H54 (cell line): ENCODE measurements around the gene MICAL2.

Source experiments
- DNase-seq: peaks from one replicate; pipeline ENCODE4 v3.0.0; 2011; ENCODE audit warnings: low spot score, mixed read lengths; ENCODE audit not compliant: insufficient read length
- FAIRE-seq: peaks from 3 replicates; lab custom pipeline; 2011; peaks lifted over from hg19 to GRCh38; lab: Jason Lieb, UNC
- POLR2A ChIP-seq: IDR thresholded peaks from 2 replicates; pipeline ENCODE4 v1.6.1; 2011; ENCODE audit warnings: low read depth, mild to moderate bottlenecking, low read length

The MICAL2 gene

DNA sequence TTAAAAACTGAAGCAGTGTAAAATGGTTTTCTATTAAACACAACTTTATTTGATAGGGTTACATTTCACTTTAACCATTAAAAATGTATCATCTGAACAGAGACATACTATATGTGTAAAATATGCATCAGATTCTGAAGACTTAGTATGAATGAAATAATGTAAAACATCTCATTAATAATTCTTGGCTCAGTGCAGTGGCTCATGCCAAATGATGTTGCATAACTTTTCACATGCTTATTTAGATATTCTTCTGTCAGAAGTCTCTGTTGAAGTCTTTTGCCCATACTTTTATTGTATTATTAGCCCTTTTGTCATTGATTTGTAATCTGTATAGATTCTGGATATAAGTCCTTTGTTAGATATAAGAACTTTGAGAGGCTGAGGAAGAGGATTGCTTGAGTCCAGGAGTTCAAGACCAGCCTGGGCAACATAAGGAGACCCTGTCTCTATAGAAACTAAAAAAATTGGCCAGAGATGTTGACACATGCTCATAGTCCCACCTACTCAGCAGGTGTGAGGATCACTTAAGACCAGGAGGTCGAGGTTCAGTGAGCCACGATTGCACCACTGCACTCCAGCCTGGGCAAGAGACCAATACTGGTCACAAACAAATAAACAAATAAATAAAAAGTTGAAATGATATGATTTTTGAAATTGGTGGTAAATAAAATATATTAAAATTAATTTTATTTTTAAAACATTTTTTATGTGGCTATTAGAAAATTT, 193.2 kb downstream of the MICAL2 start:
- FAIRE-seq (no peak), DNase-seq (no peak)
- TF ChIP-seq POLR2A = no peak

DNA sequence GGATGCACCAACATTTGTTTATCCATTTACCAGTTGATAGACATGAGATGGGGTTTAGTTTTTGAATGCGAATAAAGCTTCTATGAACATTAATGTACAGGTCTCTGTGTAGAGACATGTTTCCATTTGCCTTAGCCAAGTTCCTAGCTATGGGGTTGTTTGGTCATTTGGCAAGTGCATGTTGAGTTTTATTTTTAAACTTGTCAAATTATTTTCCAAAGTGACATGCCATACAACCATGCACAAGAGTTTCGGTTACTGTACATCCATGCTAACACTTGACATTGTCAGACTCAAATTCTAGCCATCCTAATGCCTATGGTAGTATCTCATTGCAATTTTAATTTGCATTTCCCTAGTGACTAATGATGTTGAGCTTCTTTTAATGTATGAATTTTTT, 196.4 kb downstream of the MICAL2 start:
- FAIRE-seq (peak; percentile 11), DNase-seq (no peak)
- TF ChIP-seq POLR2A = no peak

DNA sequence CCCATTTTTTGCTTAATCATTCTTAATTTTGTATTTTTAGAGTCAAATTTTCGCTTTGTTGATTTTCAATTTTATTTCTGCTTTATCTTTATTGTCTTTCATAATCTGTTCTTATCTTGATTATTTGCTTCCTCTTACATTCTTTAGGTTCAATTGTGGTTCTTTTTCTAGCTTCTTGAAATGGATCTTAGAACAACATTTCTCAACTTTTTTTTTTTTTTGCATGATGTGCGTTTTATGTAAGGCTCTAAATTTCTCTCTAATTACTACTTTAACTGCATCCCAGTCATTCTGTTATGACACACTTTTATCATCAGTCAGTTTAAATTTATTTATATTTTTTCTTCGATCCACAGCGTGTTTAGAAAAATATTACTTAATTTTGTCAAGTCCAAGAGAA, 201.7 kb downstream of the MICAL2 start:
- TF ChIP-seq POLR2A = no peak
- FAIRE-seq = no peak
- DNase-seq = no peak
